Vagina (tissue), 2 donors: Measurements from ENCODE around the gene ADAMTS17.

Experiments
- POLR2A ChIP-seq, 2 donors: fragments of 450-650 bp; IDR thresholded peaks; one replicate each; pipeline ENCODE4 v1.6.1; 2017; ENCODE audit warnings: antibody characterized with exemption in 2 of 2, mild to moderate bottlenecking in 2 of 2, moderate library complexity in 2 of 2
- TF ChIP-seq, protein P1 (sequence below), 3 experiments: fragments of 450-650 bp in 2 of 3; fragments of 200-600 bp in 1 of 3; sonication (generic) in 1 of 3; IDR thresholded peaks; one replicate each; pipeline ENCODE4 v1.5.1; 2017 to 2019; ENCODE audit warnings: antibody characterized with exemption in 3 of 3, mild to moderate bottlenecking in 2 of 3, moderate library complexity in 2 of 3

GRCh38 chr15:100030586-100031229 lies 311.1 kb downstream of the ADAMTS17 start:
- TF ChIP-seq, protein P1, sequence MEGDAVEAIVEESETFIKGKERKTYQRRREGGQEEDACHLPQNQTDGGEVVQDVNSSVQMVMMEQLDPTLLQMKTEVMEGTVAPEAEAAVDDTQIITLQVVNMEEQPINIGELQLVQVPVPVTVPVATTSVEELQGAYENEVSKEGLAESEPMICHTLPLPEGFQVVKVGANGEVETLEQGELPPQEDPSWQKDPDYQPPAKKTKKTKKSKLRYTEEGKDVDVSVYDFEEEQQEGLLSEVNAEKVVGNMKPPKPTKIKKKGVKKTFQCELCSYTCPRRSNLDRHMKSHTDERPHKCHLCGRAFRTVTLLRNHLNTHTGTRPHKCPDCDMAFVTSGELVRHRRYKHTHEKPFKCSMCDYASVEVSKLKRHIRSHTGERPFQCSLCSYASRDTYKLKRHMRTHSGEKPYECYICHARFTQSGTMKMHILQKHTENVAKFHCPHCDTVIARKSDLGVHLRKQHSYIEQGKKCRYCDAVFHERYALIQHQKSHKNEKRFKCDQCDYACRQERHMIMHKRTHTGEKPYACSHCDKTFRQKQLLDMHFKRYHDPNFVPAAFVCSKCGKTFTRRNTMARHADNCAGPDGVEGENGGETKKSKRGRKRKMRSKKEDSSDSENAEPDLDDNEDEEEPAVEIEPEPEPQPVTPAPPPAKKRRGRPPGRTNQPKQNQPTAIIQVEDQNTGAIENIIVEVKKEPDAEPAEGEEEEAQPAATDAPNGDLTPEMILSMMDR (IDR thresholded peaks at IDR 0.05), result no peak
- TF ChIP-seq POLR2A (IDR thresholded peaks at IDR 0.05), result no peak
